GM21619 (cell line): ENCODE data around the gene GTSE1.

ENCODE experiments used
- ATAC-seq: cut with Tn5 transposase; IDR thresholded peaks from one replicate; pipeline ENCODE4 v1.9.1; 2021; ENCODE audit not compliant: unreplicated experiment

The GTSE1 gene

GRCh38 chr22:46376111-46376510 lies 79.4 kb downstream of the GTSE1 start:
- no peak for ATAC-seq

- ATAC-seq = no peak
Observed at GRCh38 chr22:46376908-46377524, 80.3 kb downstream of the GTSE1 start.

- ATAC-seq = no peak
Observed at GRCh38 chr22:46377525-46378425, 81.1 kb downstream of the GTSE1 start.

GRCh38 chr22:46378426-46379065 lies 81.9 kb downstream of the GTSE1 start:
- no peak for ATAC-seq

DNA sequence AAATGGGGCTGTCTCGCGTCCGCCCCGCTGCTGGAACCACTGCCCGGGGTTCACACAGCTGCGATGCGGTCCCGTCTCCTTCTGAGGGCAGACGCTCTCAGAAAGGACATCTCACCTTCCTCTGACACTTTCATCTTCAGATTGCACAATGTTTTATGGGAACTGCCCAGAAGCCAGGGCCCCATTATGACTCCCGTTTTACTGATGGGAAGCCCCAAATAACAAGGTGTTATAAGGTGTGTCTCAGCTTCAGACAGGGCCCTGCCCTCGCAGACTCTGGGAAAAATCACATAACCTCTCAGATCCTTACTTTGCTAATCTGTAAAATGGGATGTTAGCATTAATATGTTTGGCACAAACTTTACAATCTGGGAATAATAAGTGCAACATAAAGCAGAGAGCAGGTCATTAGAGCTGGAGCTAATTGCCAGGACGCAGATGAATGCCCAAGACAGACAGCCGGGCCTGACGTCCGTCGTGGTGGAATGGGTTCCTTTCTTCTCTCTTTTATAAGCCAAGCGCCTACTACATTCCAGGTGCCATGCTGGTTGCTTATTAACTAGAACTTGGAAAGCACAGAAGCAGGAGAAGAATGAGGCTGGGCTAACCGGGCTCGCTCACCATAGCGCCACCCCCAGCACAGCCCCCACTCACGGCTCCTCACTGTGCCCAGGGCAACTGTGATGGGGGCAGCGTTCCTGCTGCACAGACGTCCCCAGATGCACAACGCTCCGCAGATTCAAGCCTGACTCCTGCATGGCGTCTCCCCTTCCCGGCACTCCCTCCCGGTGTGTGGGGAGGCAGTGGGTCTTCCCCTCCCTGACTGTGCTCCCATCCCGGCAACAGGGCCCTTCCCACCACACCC lies 82.6 kb downstream of the GTSE1 start:
- no peak for ATAC-seq

GRCh38 chr22:46380069-46380468 lies 83.4 kb downstream of the GTSE1 start:
- ATAC-seq = no peak
